Measurements from ENCODE around the gene KNL1.

DNA sequence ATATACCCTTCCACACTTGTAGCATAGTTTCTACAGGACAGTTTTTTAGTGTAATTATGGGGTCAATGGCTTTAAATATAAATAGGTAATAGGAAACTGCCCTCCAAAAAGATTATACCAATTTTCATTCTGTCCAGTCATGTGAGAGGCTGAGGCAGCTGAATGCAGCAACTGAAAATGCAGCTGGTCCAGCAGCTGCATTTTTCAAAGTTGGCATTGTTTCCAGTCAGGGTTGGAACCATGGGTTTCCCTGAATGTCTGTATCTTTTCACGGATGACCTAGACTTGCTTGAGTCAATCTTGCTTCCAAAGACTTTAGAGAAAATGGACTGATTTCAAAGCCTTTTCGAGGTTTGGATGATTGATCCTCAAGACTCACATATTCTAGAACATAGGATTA is 9.9 kb upstream of the KNL1 start:
- TF ChIP-seq POLR2A (IDR thresholded peaks at IDR 0.05) = no peak
- TF ChIP-seq, protein P1, sequence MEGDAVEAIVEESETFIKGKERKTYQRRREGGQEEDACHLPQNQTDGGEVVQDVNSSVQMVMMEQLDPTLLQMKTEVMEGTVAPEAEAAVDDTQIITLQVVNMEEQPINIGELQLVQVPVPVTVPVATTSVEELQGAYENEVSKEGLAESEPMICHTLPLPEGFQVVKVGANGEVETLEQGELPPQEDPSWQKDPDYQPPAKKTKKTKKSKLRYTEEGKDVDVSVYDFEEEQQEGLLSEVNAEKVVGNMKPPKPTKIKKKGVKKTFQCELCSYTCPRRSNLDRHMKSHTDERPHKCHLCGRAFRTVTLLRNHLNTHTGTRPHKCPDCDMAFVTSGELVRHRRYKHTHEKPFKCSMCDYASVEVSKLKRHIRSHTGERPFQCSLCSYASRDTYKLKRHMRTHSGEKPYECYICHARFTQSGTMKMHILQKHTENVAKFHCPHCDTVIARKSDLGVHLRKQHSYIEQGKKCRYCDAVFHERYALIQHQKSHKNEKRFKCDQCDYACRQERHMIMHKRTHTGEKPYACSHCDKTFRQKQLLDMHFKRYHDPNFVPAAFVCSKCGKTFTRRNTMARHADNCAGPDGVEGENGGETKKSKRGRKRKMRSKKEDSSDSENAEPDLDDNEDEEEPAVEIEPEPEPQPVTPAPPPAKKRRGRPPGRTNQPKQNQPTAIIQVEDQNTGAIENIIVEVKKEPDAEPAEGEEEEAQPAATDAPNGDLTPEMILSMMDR (IDR thresholded peaks at IDR 0.05) = no peak
